ENCODE data around the gene CACNA1B. TPM values are rescaled to one million over a fixed set of nuclear protein-coding genes. Genes with fewer than 3 reads are reported as not detected.

Gene CACNA1B
- total and polyA plus RNA-seq, 2 donors from 2014 or later, result 0.03 TPM; not detected in 1

- no peak overlapping the region for H3K9ac ChIP-seq (ENCODE audit: low read length in 3 of 3)
- H3K27ac ChIP-seq (ENCODE audit: low read depth in 2 of 2, low read length in 2 of 2), result no peak overlapping the region
- peaks cover 0 to 23% (median 4%) of the 10 kb centered on the region in 3 donors for H3K36me3 ChIP-seq (ENCODE audit: control insufficient read depth in 2 of 3, insufficient read depth in 3 of 3, low read length in 3 of 3)
- DNase-seq, result peak in 1 of 5 donors; percentile 35
- intact Hi-C loops (cut with DNase I), result no loop called here
- FAIRE-seq, result no peak
- H3K4me1 ChIP-seq (ENCODE audit: control insufficient read depth in 2 of 3, insufficient read depth in 2 of 3, low read depth in 1 of 3, low read length in 3 of 3), result no peaks in the 10 kb centered on the region
- H3K9me3 ChIP-seq (ENCODE audit: control insufficient read depth in 2 of 3, insufficient read depth in 1 of 3, low read length in 3 of 3), result no peaks in the 10 kb centered on the region
- H3K4me3 ChIP-seq (ENCODE audit: low read length in 3 of 3), result no peak overlapping the region
- no peaks in the 10 kb centered on the region for H3K27me3 ChIP-seq (ENCODE audit: control insufficient read depth, insufficient read depth, low read length)
- no peak for TF ChIP-seq CTCF (IDR thresholded peaks at IDR 0.05; ENCODE audit: borderline replicate concordance, extremely low read depth, insufficient read depth)
Observed at GRCh38 chr9:137836831-137837241, 40.7 kb upstream of the CACNA1B start.

- FAIRE-seq (no peak), DNase-seq (no peak)
- H3K4me1 ChIP-seq (ENCODE audit: control insufficient read depth in 2 of 3, insufficient read depth in 2 of 3, low read depth in 1 of 3, low read length in 3 of 3), result no peaks in the 10 kb centered on the region
- no peaks in the 10 kb centered on the region for H3K9me3 ChIP-seq (ENCODE audit: control insufficient read depth in 2 of 3, insufficient read depth in 1 of 3, low read length in 3 of 3)
- no peak overlapping the region for H3K9ac ChIP-seq (ENCODE audit: low read length in 3 of 3)
- intact Hi-C loops (cut with DNase I), result no loop called here
- H3K27ac ChIP-seq (ENCODE audit: low read depth in 2 of 2, low read length in 2 of 2), result no peak overlapping the region
- no peak overlapping the region for H3K4me3 ChIP-seq (ENCODE audit: low read length in 3 of 3)
- no peaks in the 10 kb centered on the region for H3K27me3 ChIP-seq (ENCODE audit: control insufficient read depth, insufficient read depth, low read length)
- H3K36me3 ChIP-seq (ENCODE audit: control insufficient read depth in 2 of 3, insufficient read depth in 3 of 3, low read length in 3 of 3), result peaks cover 0 to 23% (median 4%) of the 10 kb centered on the region in 3 donors
- no peak for TF ChIP-seq CTCF (IDR thresholded peaks at IDR 0.05; ENCODE audit: borderline replicate concordance, extremely low read depth, insufficient read depth)
Observed at GRCh38 chr9:137837345-137838278, 40.0 kb upstream of the CACNA1B start.

- intact Hi-C loops (cut with DNase I), result no loop called here
- Histone ChIP-seq H3K4me1 (ENCODE audit: control insufficient read depth in 2 of 3, insufficient read depth in 2 of 3, low read depth in 1 of 3, low read length in 3 of 3) (no peaks in the 10 kb centered on the region), H3K9ac (ENCODE audit: low read length in 3 of 3) (no peak overlapping the region), H3K27ac (ENCODE audit: low read depth in 2 of 2, low read length in 2 of 2) (no peak overlapping the region), H3K4me3 (ENCODE audit: low read length in 3 of 3) (no peak overlapping the region), H3K36me3 (ENCODE audit: control insufficient read depth in 2 of 3, insufficient read depth in 3 of 3, low read length in 3 of 3) (peaks cover 0 to 15% (median 3%) of the 10 kb centered on the region in 3 donors), H3K27me3 (ENCODE audit: control insufficient read depth, insufficient read depth, low read length) (no peaks in the 10 kb centered on the region), H3K9me3 (ENCODE audit: control insufficient read depth in 2 of 3, insufficient read depth in 1 of 3, low read length in 3 of 3) (no peaks in the 10 kb centered on the region)
- no peak for TF ChIP-seq CTCF (IDR thresholded peaks at IDR 0.05; ENCODE audit: borderline replicate concordance, extremely low read depth, insufficient read depth)
- DNase-seq, result no peak
- no peak for FAIRE-seq
Observed at GRCh38 chr9:137838576-137838975, 39.0 kb upstream of the CACNA1B start.

All from kidney (tissue), 14 donors.